Measurements from ENCODE around the gene TPPP2. TPM values are rescaled to one million over a fixed set of nuclear protein-coding genes. Genes with fewer than 3 reads are reported as not detected.

Gene TPPP2
- total and polyA plus RNA-seq, 9 of the 15 experiments (the other 6 are each of a cell fraction or from before 2014, with no cell fraction given): 0.18 TPM; not detected in 8

DNA sequence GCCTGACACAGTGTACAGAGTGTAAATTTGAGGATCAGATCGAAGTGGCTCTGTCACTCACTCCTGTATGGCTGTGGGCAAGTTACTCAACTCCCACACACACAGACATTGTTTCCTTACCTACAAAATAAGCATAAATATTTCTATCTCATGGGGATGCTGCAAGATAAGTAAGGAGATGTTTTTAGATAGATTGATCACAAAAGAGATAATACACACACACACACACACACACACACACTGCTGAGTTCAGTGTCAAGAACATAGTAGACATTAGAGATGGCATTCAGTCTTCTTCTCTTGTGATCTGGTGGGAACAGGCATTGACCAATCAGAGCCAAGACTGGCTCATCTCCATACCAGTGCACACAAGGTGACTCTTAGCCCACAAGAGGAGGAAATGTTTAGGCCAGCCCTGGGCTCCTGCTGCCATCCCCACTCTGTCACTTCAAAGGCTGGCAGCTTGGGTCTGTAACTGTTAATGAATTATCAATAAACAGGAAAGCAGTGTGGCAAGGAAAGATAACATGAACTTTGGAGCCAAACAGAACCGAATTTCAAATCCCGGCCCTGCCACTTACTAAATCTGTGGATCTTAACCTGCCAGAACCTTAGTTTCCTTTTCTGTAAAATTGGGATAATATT lies 24.2 kb downstream of the TPPP2 start:
- intact Hi-C loops (cut with micrococcal nuclease): no loop called here
- 32% methylated on average over 3 of the region's 3 CpGs for WGBS (ENCODE audit: insufficient coverage, low coverage, missing lambda C conversion rate)
- H3K27ac ChIP-seq (ENCODE audit: extremely low read depth, low read depth, low read length): no peak overlapping the region

DNA sequence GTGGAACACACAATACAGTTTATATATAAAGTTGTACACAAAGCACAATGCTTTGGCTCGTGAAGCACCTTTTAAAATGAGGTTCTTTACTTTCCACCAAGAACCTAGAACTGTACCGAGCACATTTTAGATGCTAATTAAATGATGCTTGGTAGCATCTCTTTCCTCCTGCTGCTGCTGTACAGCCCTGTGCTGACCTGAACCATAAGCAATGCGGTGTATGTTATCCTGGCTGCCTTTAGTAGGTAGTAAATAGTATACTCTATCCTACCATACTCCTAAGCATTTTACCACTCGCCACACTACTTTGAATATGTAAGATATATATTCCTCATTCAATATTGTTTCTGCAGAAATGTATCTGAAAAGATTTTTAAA lies 24.7 kb downstream of the TPPP2 start:
- BruUV-seq (replicated peaks): no TSS peak
- Histone ChIP-seq H3K4me1 (replicated peaks in 1 of 2; ENCODE audit: control insufficient read depth in 2 of 2, insufficient read depth in 2 of 2, low read length in 2 of 2) (no peaks in the 10 kb centered on the region; a peak in 1 of 5 replicates), H4K20me1 (replicated peaks; ENCODE audit: control insufficient read depth, insufficient read depth, low read length) (no peaks in the 10 kb centered on the region), H3K9ac (ENCODE audit: insufficient read depth in 1 of 2, low read depth in 2 of 2, low read length in 2 of 2) (no peak overlapping the region), H3K27me3 (ENCODE audit: control insufficient read depth in 2 of 2, insufficient read depth in 2 of 2, low read length in 2 of 2) (no peaks in the 10 kb centered on the region), H3K4me2 (ENCODE audit: insufficient read depth, low read length) (no peak overlapping the region), H3K9me1 (ENCODE audit: control insufficient read depth, insufficient read depth, low read length) (no peaks in the 10 kb centered on the region), H2AFZ (ENCODE audit: low read depth, low read length) (no peak overlapping the region), H3K9me3 (replicated peaks; ENCODE audit: control insufficient read depth, insufficient read depth, low read depth, low read length) (no peaks in the 10 kb centered on the region), H3K4me3 (no peak overlapping the region), H3K27ac (ENCODE audit: extremely low read depth, low read depth, low read length) (no peak overlapping the region), H3K79me2 (ENCODE audit: control insufficient read depth, insufficient read depth, low read length) (no peaks in the 10 kb centered on the region), H3K36me3 (ENCODE audit: control insufficient read depth, insufficient read depth, low read length) (no peaks in the 10 kb centered on the region)
- TF ChIP-seq, protein P1, sequence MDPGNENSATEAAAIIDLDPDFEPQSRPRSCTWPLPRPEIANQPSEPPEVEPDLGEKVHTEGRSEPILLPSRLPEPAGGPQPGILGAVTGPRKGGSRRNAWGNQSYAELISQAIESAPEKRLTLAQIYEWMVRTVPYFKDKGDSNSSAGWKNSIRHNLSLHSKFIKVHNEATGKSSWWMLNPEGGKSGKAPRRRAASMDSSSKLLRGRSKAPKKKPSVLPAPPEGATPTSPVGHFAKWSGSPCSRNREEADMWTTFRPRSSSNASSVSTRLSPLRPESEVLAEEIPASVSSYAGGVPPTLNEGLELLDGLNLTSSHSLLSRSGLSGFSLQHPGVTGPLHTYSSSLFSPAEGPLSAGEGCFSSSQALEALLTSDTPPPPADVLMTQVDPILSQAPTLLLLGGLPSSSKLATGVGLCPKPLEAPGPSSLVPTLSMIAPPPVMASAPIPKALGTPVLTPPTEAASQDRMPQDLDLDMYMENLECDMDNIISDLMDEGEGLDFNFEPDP (CRISPR knock-in tag; IDR thresholded peaks at IDR 0.05): no peak
- TF ChIP-seq ZNF24 (IDR thresholded peaks at IDR 0.05): no peak
- ATAC-seq (no peak), FAIRE-seq (no peak), DNase-seq (ENCODE audit: extremely low read depth in 1 of 4, low spot score in 3 of 4) (no peak)
- in situ Hi-C loops (cut with MboI) (no loop called here), intact Hi-C loops (cut with micrococcal nuclease) (no loop called here)
- 68% methylated on average over 4 of the region's 4 CpGs for WGBS (ENCODE audit: insufficient coverage, low coverage, missing lambda C conversion rate)
- ChIA-PET POLR2A (no interaction called here), CTCF (ENCODE audit: low intra/inter-chr PET ratio) (no interaction called here)

More for the DNA sequence above, 24.2 kb downstream of the TPPP2 start:
- in situ Hi-C loops (cut with MboI): no loop called here
- Histone ChIP-seq H3K9ac (ENCODE audit: insufficient read depth in 1 of 2, low read depth in 2 of 2, low read length in 2 of 2) (no peak overlapping the region), H3K4me1 (replicated peaks in 1 of 2; ENCODE audit: control insufficient read depth in 2 of 2, insufficient read depth in 2 of 2, low read length in 2 of 2) (no peaks in the 10 kb centered on the region; a peak in 1 of 5 replicates), H3K79me2 (ENCODE audit: control insufficient read depth, insufficient read depth, low read length) (no peaks in the 10 kb centered on the region), H2AFZ (ENCODE audit: low read depth, low read length) (no peak overlapping the region), H3K9me3 (replicated peaks; ENCODE audit: control insufficient read depth, insufficient read depth, low read depth, low read length) (no peaks in the 10 kb centered on the region), H4K20me1 (replicated peaks; ENCODE audit: control insufficient read depth, insufficient read depth, low read length) (no peaks in the 10 kb centered on the region), H3K4me2 (ENCODE audit: insufficient read depth, low read length) (no peak overlapping the region), H3K9me1 (ENCODE audit: control insufficient read depth, insufficient read depth, low read length) (no peaks in the 10 kb centered on the region), H3K36me3 (ENCODE audit: control insufficient read depth, insufficient read depth, low read length) (no peaks in the 10 kb centered on the region), H3K27me3 (ENCODE audit: control insufficient read depth in 2 of 2, insufficient read depth in 2 of 2, low read length in 2 of 2) (no peaks in the 10 kb centered on the region), H3K4me3 (no peak overlapping the region)
- no TSS peak for BruUV-seq (replicated peaks)
- ChIA-PET CTCF (ENCODE audit: low intra/inter-chr PET ratio) (no interaction called here), POLR2A (no interaction called here)
- no peak for TF ChIP-seq TCF3 (CRISPR knock-in tag; IDR thresholded peaks at IDR 0.05)
- peak; percentile 40 for TF ChIP-seq NFYB (IDR thresholded peaks at IDR 0.05; ENCODE audit: extremely low read depth, insufficient read length)
- no peak for DNase-seq (ENCODE audit: extremely low read depth in 1 of 4, low spot score in 3 of 4)
- no peak for FAIRE-seq
- no peak; the same call in 2 of the 3 replicates for ATAC-seq

Measured in K562 (cell line).